ENCODE measurements around the gene SPCS3.
A peak's percentile ranks its signal among the peaks of the same experiment; 100 is the strongest.
"Not testable (repeated sequence)": the region's sequence is repeated elsewhere in the genome, so short reads cannot be mapped to it uniquely, and the experiment has no call there.

Gene SPCS3

DNA sequence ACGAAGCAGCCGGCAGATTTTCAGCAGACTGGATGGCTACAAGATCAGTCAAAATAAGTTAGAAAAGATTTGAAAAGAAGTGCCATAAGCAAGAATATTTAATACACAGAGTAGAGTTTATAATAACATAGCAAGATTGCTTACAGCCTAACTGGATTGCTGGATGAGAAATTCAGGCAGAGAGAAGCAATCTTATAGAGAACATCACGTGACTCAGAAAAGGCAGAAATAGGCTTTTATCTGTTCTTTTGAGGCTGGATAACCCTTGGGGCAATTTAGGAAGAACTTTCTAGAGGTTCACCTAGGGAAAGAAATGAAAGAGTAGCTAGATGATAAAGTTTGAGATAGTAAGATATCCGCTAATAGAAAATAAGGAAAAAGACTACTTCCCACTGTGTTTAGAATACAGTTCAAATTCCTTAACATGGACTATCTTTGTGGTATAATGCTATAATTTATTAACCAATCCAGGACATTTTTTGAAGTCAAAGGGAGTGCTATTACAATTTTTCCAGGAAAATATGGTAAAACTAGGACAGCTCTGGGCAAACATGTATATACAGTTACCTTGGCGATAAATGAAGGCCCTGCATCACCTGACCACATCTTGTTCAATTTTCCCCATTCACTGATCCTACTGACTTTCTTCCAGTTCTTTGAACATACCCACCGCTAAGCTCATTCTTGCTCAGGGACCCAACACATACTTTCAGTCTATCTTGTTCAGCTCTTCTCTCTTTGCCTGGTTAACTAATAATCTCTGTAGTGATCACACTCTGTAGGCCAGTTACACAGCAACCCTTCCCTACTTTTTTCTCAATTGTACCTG is 12.7 kb upstream of the SPCS3 start:
- DNase-seq, result no peak

- no peak for DNase-seq
Observed at GRCh38 chr4:176307666-176307930, 12.2 kb upstream of the SPCS3 start.

DNA sequence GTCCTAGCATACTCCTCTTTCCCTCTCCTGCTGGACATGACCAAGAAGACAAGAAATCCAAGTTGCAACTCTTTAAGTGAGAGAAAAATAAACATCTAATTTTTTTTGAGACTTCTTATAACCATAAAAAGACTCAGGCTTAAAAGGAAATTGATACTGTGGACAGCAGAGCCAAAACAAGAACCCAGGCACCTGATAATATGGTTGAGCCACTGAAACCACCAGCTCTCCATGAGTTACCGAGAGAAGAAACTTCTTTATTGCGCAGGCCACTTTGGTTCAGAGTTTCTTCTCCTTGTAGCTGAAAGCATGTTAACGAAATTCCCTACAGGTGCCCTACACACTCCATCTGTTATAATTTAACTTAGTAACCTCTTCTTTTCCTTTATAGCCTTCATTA is 11.3 kb upstream of the SPCS3 start:
- DNase-seq, result no peak

DNA sequence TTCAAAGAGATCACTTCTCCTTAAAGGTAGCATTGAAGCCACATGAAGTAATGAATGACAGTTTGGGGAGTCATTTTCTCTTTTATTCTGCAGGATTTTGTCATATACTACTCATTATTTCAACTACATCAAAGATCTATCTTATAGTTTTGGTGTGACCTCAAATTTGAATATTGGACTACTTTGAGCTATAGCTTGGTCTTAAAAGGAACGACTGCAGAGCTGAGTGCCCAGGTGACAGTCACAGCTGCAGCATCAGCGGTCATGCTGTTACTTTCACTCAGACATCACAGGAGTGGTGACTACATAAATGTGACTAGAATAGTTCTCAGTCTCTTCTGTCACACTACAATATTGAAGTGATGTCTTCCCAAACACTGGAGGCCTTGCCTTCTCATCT is 10.7 kb upstream of the SPCS3 start:
- no peak for DNase-seq

- no peak for DNase-seq
Observed at GRCh38 chr4:176309772-176310171, 10.0 kb upstream of the SPCS3 start.

DNA sequence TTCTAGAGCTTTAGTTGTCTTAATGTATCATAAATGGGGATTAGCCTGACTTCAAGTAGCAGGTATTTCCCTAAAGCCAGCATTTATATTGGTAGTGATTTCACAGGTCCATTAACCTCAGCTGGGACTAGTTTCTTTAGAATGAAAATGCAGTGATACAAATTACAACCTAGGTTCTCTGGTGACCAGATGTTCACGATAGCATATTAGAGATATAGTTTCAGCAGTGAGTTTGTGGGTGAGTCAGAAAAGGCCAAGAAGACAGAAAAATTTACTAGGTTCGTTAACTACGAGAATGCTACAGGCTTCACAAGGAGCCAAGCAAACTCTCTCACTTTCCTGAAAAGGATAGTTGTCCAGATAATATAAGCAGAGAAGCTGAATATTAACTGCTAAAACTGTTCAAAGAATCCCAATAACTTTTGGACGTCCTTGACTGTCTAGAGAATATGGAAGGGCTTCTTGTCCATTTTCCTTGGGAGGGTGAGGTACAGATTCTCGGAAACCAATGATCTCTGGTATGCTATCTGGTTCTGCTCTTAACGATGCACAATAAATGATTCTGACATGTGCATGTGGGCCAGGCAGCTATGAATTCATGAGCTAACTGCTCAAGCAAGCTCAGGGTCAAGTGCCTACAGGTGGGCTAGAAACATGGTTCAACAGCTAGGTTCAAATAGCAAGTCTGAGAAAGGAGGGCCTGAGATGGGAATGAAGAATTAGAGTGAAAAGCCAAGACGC is 6.0 kb upstream of the SPCS3 start:
- DNase-seq, result no peak

- DNase-seq, result no peak
Observed at GRCh38 chr4:176319151-176319703, 539 bp upstream of the SPCS3 start.

GRCh38 chr4:176320340-176320975 is 692 bp downstream of the SPCS3 start:
- peak; percentile 86 to 91 for DNase-seq

DNA sequence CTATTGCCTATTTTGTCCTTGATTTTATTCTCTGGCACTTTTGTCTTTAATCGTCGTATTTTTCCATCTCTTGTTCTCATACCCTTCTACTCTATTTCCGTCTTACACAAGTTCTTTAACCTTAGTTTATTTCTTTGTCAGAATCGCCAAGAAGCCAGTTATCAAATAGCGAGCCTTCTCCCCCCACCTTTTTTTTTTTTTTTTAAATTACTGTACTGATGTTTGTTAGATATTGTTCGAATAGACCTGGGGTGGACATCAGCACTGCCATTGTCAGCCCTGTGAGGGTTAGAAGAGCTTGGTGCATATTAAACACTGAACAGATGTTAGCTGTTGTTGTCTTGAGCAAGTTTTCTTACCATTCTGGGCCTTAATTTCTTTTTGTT is 1.2 kb downstream of the SPCS3 start:
- DNase-seq, result no peak

- DNase-seq, result no peak
Observed at GRCh38 chr4:176321589-176321988, 1.8 kb downstream of the SPCS3 start.

DNA sequence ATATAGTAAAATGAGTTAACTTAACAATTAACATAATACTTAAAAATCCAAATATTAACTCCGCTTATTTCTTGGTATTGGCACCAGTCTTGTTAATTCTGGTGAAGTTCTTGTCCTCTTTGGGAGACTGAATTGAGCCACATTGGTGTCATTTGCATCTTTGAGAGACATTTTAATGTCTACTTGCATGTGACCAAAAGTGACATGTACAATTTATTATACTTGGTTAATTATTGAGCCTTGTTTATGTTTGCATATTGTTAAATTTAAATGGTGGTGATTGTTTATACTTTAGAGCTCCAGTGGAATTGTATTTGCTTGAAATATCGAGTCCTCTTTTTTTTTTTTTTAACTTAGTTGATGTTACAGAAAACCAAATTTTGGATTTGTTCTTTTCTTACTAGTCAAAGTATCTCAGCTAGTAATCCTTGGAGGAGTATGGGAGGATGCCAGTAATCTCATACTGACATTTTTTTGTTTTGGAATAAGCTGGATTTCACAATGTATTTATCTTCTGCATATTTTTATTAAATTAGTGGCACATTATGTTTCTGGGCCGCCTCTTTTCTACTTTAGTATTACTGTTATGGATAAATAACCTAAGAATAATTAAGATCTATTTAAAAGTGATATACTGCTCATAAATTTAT is 3.9 kb downstream of the SPCS3 start:
- DNase-seq, result no peak

- DNase-seq, result not testable (repeated sequence)
Observed at GRCh38 chr4:176324876-176325275, 5.1 kb downstream of the SPCS3 start.

DNA sequence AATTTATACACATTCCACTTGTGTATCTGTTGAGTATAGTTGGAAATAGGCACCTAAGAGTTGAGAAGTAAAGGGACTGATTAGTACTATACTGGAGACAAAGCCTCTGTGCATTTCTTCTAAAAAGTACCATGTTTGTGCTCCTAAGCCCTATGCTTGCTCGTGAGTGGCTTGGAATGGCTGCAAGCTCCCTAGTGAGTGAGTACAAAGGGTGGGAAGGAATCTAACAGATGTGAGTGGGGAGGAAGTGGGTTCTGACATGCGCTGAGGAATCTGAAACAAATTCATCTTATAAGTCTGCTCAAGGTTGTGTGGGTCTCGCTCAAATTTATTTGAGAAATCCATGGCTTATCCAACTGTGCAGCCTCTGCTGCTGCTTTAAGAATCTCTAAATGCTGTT is 13.3 kb downstream of the SPCS3 start:
- no peak for DNase-seq

- no peak for DNase-seq
Observed at GRCh38 chr4:176334066-176334465, 14.3 kb downstream of the SPCS3 start.

DNA sequence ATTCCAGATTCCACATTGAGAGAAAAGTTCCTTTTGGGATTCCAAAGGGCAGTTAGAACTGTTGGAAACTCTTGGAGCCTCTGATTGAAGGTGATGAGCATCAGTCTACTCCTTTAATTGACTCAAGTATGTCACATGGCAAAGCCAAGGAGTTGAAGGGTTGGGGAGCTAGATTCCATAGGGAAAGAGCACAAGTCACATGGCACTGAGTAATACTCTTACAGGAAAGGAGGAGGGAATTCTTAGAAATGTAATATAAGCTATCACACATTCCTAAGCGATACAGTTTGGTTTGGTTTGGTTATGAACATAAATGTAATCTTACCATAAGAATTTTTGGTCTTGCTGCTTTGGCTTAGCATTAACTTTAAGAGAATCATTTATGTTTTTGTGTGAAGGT is 15.7 kb downstream of the SPCS3 start:
- no peak for DNase-seq

- no peak for DNase-seq
Observed at GRCh38 chr4:176339936-176340761, 20.4 kb downstream of the SPCS3 start.

- DNase-seq, result no peak
Observed at GRCh38 chr4:176340871-176341685, 21.3 kb downstream of the SPCS3 start.

DNA sequence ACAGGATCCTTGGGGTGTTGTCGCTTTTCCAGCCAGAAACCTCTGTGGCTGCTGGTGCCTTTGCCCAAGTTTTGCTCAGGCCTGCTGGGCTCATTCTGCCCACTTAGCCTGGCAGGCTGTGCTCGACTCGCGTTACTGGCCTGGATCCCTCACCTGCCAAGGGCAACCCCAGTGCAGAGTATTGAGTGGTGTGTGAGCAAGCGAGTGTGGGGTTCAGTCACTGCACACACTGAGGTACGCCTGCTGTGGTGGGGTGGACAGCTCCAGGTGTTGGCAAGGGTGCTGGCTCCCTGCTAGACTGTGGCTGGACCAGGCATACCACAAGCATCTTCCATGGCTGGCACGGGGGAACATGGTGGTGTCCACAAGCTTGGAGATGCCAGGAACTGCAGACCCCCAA is 22.6 kb downstream of the SPCS3 start:
- DNase-seq, result no peak

- DNase-seq, result no peak
Observed at GRCh38 chr4:176343286-176343685, 23.5 kb downstream of the SPCS3 start.

DNA sequence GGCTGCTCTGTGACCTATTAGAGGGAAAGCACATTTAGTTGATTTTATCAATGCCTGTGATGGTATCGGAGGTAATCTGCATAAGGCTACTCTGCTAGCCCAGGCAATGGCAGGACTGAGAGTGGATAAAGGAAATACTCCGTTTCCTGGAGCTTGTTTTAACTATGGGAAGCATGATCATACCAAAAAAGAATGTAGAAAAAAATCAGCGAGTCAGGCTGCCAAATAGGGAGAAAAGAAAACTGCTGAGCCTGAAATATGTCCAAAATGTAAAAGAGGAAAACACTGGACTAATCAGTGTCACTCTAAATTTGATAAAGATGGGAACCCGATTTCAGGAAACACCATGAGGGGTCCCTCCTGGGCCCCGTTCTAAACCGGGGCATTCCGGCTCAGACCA is 25.6 kb downstream of the SPCS3 start:
- DNase-seq, result not testable (repeated sequence)

- not testable (repeated sequence) for DNase-seq
Observed at GRCh38 chr4:176346836-176347235, 27.1 kb downstream of the SPCS3 start.

GRCh38 chr4:176350671-176351070 is 30.9 kb downstream of the SPCS3 start:
- DNase-seq, result no peak

Measured in activated CD4-positive, alpha-beta T cell treated with anti-CD3 and anti-CD28 coated beads, Interleukin-2, amount 50 U/mL, for 48 hours (primary cell).